ENCODE measurements around the gene PAPPA.

Gene PAPPA

GRCh38 chr9:116212986-116213692, 59.5 kb downstream of the PAPPA start:
- peaks cover 2% of the 10 kb centered on the region for H3K9me3 Mint-ChIP-seq
- no peaks in the 10 kb centered on the region for H3K36me3 Mint-ChIP-seq (ENCODE audit: low read depth)
- no peak for DNase-seq
- no peak overlapping the region for H3K27ac Mint-ChIP-seq
- H3K27me3 Mint-ChIP-seq = no peaks in the 10 kb centered on the region
- H3K4me1 Mint-ChIP-seq (ENCODE audit: low read depth) = no peaks in the 10 kb centered on the region
- no peak overlapping the region for H3K4me3 Mint-ChIP-seq

GRCh38 chr9:116213693-116214047, 60.1 kb downstream of the PAPPA start:
- H3K4me1 Mint-ChIP-seq (ENCODE audit: low read depth) = no peaks in the 10 kb centered on the region
- H3K36me3 Mint-ChIP-seq (ENCODE audit: low read depth) = no peaks in the 10 kb centered on the region

GRCh38 chr9:116218399-116218798, 64.8 kb downstream of the PAPPA start:
- no peak for DNase-seq
- Mint-ChIP-seq H3K27ac (no peak overlapping the region), H3K9me3 (peaks cover 2% of the 10 kb centered on the region), H3K36me3 (ENCODE audit: low read depth) (no peaks in the 10 kb centered on the region), H3K4me1 (ENCODE audit: low read depth) (no peaks in the 10 kb centered on the region), H3K27me3 (no peaks in the 10 kb centered on the region), H3K4me3 (no peak overlapping the region)

More at GRCh38 chr9:116213693-116214047, 60.1 kb downstream of the PAPPA start:
- DNase-seq = no peak
- H3K27ac Mint-ChIP-seq = no peak overlapping the region
- no peaks in the 10 kb centered on the region for H3K27me3 Mint-ChIP-seq
- no peak overlapping the region for H3K4me3 Mint-ChIP-seq
- peaks cover 2% of the 10 kb centered on the region for H3K9me3 Mint-ChIP-seq

- H3K27ac Mint-ChIP-seq = no peak overlapping the region
- H3K4me1 Mint-ChIP-seq (ENCODE audit: low read depth) = no peaks in the 10 kb centered on the region
- no peaks in the 10 kb centered on the region for H3K36me3 Mint-ChIP-seq (ENCODE audit: low read depth)
- no peak overlapping the region for H3K4me3 Mint-ChIP-seq
- no peak for DNase-seq
- H3K27me3 Mint-ChIP-seq = no peaks in the 10 kb centered on the region
- H3K9me3 Mint-ChIP-seq = peaks cover 2% of the 10 kb centered on the region
These were observed 66.1 kb downstream of the PAPPA start for GRCh38 chr9:116219686-116220085.

GRCh38 chr9:116223926-116224325, 70.3 kb downstream of the PAPPA start:
- no peak overlapping the region for H3K4me3 Mint-ChIP-seq
- H3K9me3 Mint-ChIP-seq = peaks cover 8% of the 10 kb centered on the region
- no peak for DNase-seq
- no peaks in the 10 kb centered on the region for H3K36me3 Mint-ChIP-seq (ENCODE audit: low read depth)
- no peaks in the 10 kb centered on the region for H3K27me3 Mint-ChIP-seq
- no peaks in the 10 kb centered on the region for H3K4me1 Mint-ChIP-seq (ENCODE audit: low read depth)
- no peak overlapping the region for H3K27ac Mint-ChIP-seq

GRCh38 chr9:116230051-116230632, 76.6 kb downstream of the PAPPA start:
- Mint-ChIP-seq H3K27me3 (no peaks in the 10 kb centered on the region), H3K27ac (no peak overlapping the region), H3K4me1 (ENCODE audit: low read depth) (no peaks in the 10 kb centered on the region), H3K9me3 (peaks cover 8% of the 10 kb centered on the region), H3K36me3 (ENCODE audit: low read depth) (no peaks in the 10 kb centered on the region), H3K4me3 (no peak overlapping the region)
- DNase-seq = no peak

- H3K36me3 Mint-ChIP-seq (ENCODE audit: low read depth) = no peaks in the 10 kb centered on the region
These were observed 79.0 kb downstream of the PAPPA start for GRCh38 chr9:116232424-116233159.

GRCh38 chr9:116233160-116233530, 79.6 kb downstream of the PAPPA start:
- Mint-ChIP-seq H3K27me3 (no peaks in the 10 kb centered on the region), H3K36me3 (ENCODE audit: low read depth) (no peaks in the 10 kb centered on the region), H3K27ac (no peak overlapping the region), H3K4me1 (ENCODE audit: low read depth) (no peaks in the 10 kb centered on the region), H3K4me3 (no peak overlapping the region), H3K9me3 (no peaks in the 10 kb centered on the region)
- no peak for DNase-seq

More at GRCh38 chr9:116232424-116233159, 79.0 kb downstream of the PAPPA start:
- no peak for DNase-seq
- Mint-ChIP-seq H3K4me1 (ENCODE audit: low read depth) (no peaks in the 10 kb centered on the region), H3K27me3 (no peaks in the 10 kb centered on the region), H3K4me3 (no peak overlapping the region), H3K27ac (no peak overlapping the region), H3K9me3 (no peaks in the 10 kb centered on the region)

GRCh38 chr9:116234081-116234480, 80.5 kb downstream of the PAPPA start:
- Mint-ChIP-seq H3K4me1 (ENCODE audit: low read depth) (no peaks in the 10 kb centered on the region), H3K27ac (no peak overlapping the region), H3K36me3 (ENCODE audit: low read depth) (no peaks in the 10 kb centered on the region), H3K9me3 (no peaks in the 10 kb centered on the region), H3K4me3 (no peak overlapping the region), H3K27me3 (no peaks in the 10 kb centered on the region)
- no peak for DNase-seq

GRCh38 chr9:116236979-116237378, 83.4 kb downstream of the PAPPA start:
- Mint-ChIP-seq H3K4me1 (ENCODE audit: low read depth) (no peaks in the 10 kb centered on the region), H3K27ac (no peak overlapping the region), H3K27me3 (no peaks in the 10 kb centered on the region), H3K4me3 (no peak overlapping the region), H3K9me3 (no peaks in the 10 kb centered on the region), H3K36me3 (ENCODE audit: low read depth) (no peaks in the 10 kb centered on the region)
- DNase-seq = no peak

- DNase-seq = no peak
- Mint-ChIP-seq H3K9me3 (no peaks in the 10 kb centered on the region), H3K4me3 (no peak overlapping the region), H3K27me3 (no peaks in the 10 kb centered on the region), H3K27ac (no peak overlapping the region), H3K4me1 (ENCODE audit: low read depth) (no peaks in the 10 kb centered on the region), H3K36me3 (ENCODE audit: low read depth) (no peaks in the 10 kb centered on the region)
These were observed 83.9 kb downstream of the PAPPA start for GRCh38 chr9:116237456-116237855.

- Mint-ChIP-seq H3K9me3 (no peaks in the 10 kb centered on the region), H3K4me3 (no peak overlapping the region), H3K4me1 (ENCODE audit: low read depth) (no peaks in the 10 kb centered on the region), H3K36me3 (ENCODE audit: low read depth) (no peaks in the 10 kb centered on the region), H3K27me3 (no peaks in the 10 kb centered on the region), H3K27ac (no peak overlapping the region)
- no peak for DNase-seq
These were observed 84.6 kb downstream of the PAPPA start for GRCh38 chr9:116238225-116238624.

- H3K27me3 Mint-ChIP-seq = no peaks in the 10 kb centered on the region
- H3K9me3 Mint-ChIP-seq = no peaks in the 10 kb centered on the region
- DNase-seq = no peak
- H3K4me1 Mint-ChIP-seq (ENCODE audit: low read depth) = no peaks in the 10 kb centered on the region
- no peak overlapping the region for H3K4me3 Mint-ChIP-seq
- no peak overlapping the region for H3K27ac Mint-ChIP-seq
- no peaks in the 10 kb centered on the region for H3K36me3 Mint-ChIP-seq (ENCODE audit: low read depth)
These were observed 85.3 kb downstream of the PAPPA start for GRCh38 chr9:116238776-116239340.

GRCh38 chr9:116243708-116244107, 90.1 kb downstream of the PAPPA start:
- no peaks in the 10 kb centered on the region for H3K36me3 Mint-ChIP-seq (ENCODE audit: low read depth)
- no peak for DNase-seq
- no peak overlapping the region for H3K27ac Mint-ChIP-seq
- no peaks in the 10 kb centered on the region for H3K4me1 Mint-ChIP-seq (ENCODE audit: low read depth)
- H3K27me3 Mint-ChIP-seq = peaks cover 3% of the 10 kb centered on the region
- no peaks in the 10 kb centered on the region for H3K9me3 Mint-ChIP-seq
- no peak overlapping the region for H3K4me3 Mint-ChIP-seq

- Mint-ChIP-seq H3K4me1 (ENCODE audit: low read depth) (no peaks in the 10 kb centered on the region), H3K27ac (no peak overlapping the region), H3K27me3 (peaks cover 3% of the 10 kb centered on the region), H3K9me3 (no peaks in the 10 kb centered on the region), H3K4me3 (no peak overlapping the region), H3K36me3 (ENCODE audit: low read depth) (no peaks in the 10 kb centered on the region)
- no peak for DNase-seq
These were observed 93.7 kb downstream of the PAPPA start for GRCh38 chr9:116247284-116247683.
